WTC11 (cell line): ENCODE measurements around the gene UBR2. TPM values are rescaled to one million over a fixed set of nuclear protein-coding genes. Genes with fewer than 3 reads are reported as not detected.

Experiments
- ARID4B ChIP-seq: sonication (generic); formaldehyde crosslinking; IDR thresholded peaks from 2 replicates; pipeline ENCODE4 v1.8.0; 2023; ENCODE audit warnings: missing genetic modification reagents, mild to moderate bottlenecking, borderline replicate concordance
- ELF4 ChIP-seq: sonication (generic); formaldehyde crosslinking; IDR thresholded peaks from 2 replicates; pipeline ENCODE4 v1.8.1; 2022; ENCODE audit warnings: low read depth, mild to moderate bottlenecking, moderate library complexity, missing genetic modification reagents
- ERG ChIP-seq: fragments of 250-450 bp; sonication (Bioruptor Pico); IDR thresholded peaks from 2 replicates; pipeline ENCODE4 v1.8.0; 2021; ENCODE audit warnings: mild to moderate bottlenecking
- FOXK1 ChIP-seq: sonication (generic); formaldehyde crosslinking; IDR thresholded peaks from 2 replicates; pipeline ENCODE4 v1.8.0; 2022; ENCODE audit warnings: mild to moderate bottlenecking, moderate library complexity, missing genetic modification reagents
- GRHL2 ChIP-seq: fragments of 250-450 bp; sonication (Bioruptor Pico); IDR thresholded peaks from 2 replicates; pipeline ENCODE4 v1.8.0; 2022; ENCODE audit warnings: mild to moderate bottlenecking, moderate library complexity; ENCODE audit not compliant: insufficient replicate concordance, severe bottlenecking
- GTF2I ChIP-seq: fragments of 250-450 bp; sonication (Bioruptor Pico); conservative IDR thresholded peaks from 2 replicates; pipeline ENCODE4 v1.4.0; 2021; ENCODE audit warnings: mild to moderate bottlenecking
- HMGA2 ChIP-seq: fragments of 250-450 bp; sonication (Bioruptor Pico); IDR thresholded peaks from 2 replicates; pipeline ENCODE4 v1.4.0; 2021; ENCODE audit warnings: mild to moderate bottlenecking, moderate library complexity
- HMGXB4 ChIP-seq: sonication (generic); formaldehyde crosslinking; IDR thresholded peaks from 2 replicates; pipeline ENCODE4 v1.8.1; 2023; ENCODE audit warnings: mild to moderate bottlenecking, moderate library complexity, missing genetic modification reagents
- NR3C1 ChIP-seq: sonication (generic); formaldehyde crosslinking; conservative IDR thresholded peaks from 2 replicates; pipeline ENCODE4 v1.8.1; 2023; ENCODE audit warnings: low read depth, mild to moderate bottlenecking, missing genetic modification reagents
- SMAD3 ChIP-seq: sonication (generic); formaldehyde crosslinking; IDR thresholded peaks from 2 replicates; pipeline ENCODE4 v1.8.0; 2022; ENCODE audit warnings: missing genetic modification reagents, mild to moderate bottlenecking, borderline replicate concordance
- SOX15 ChIP-seq: fragments of 250-450 bp; sonication (Bioruptor Pico); IDR thresholded peaks from 2 replicates; pipeline ENCODE4 v1.9.0; 2021; ENCODE audit warnings: mild to moderate bottlenecking
- SP1 ChIP-seq: sonication (generic); formaldehyde crosslinking; conservative IDR thresholded peaks from 2 replicates; pipeline ENCODE4 v1.8.1; 2022; ENCODE audit warnings: missing genetic modification reagents
- TEAD4 ChIP-seq: sonication (generic); formaldehyde crosslinking; IDR thresholded peaks from 2 replicates; pipeline ENCODE4 v1.8.0; 2022; ENCODE audit warnings: mild to moderate bottlenecking, missing genetic modification reagents
- ZNF121 ChIP-seq: sonication (generic); formaldehyde crosslinking; IDR thresholded peaks from 2 replicates; pipeline ENCODE4 v1.8.0; 2023; ENCODE audit warnings: missing genetic modification reagents
- ZNF138 ChIP-seq: sonication (generic); formaldehyde crosslinking; conservative IDR thresholded peaks from 2 replicates; pipeline ENCODE4 v1.8.1; 2022; ENCODE audit warnings: mild to moderate bottlenecking, moderate library complexity, missing genetic modification reagents
- ZNF219 ChIP-seq: sonication (generic); formaldehyde crosslinking; IDR thresholded peaks from 2 replicates; pipeline ENCODE4 v1.8.0; 2023; ENCODE audit warnings: missing genetic modification reagents, mild to moderate bottlenecking, borderline replicate concordance
- ZNF281 ChIP-seq: sonication (generic); formaldehyde crosslinking; IDR thresholded peaks from 2 replicates; pipeline ENCODE4 v1.8.0; 2023; ENCODE audit warnings: mild to moderate bottlenecking, missing genetic modification reagents
- ZNF532 ChIP-seq: fragments of 250-450 bp; sonication (Bioruptor Pico); IDR thresholded peaks from 2 replicates; pipeline ENCODE4 v1.9.0; 2021; ENCODE audit warnings: mild to moderate bottlenecking, borderline replicate concordance
- ZNF671 ChIP-seq: fragments of 250-450 bp; sonication (Bioruptor Pico); IDR thresholded peaks from 2 replicates; pipeline ENCODE4 v1.8.0; 2021; ENCODE audit warnings: mild to moderate bottlenecking
- total RNA-seq: library from RNA; stranded (reverse); gene quantifications from 3 replicates; pipeline ENCODE4 v1.2.3, GENCODE V29; 2021
- TF ChIP-seq, protein P1 (sequence below): sonication (generic); formaldehyde crosslinking; IDR thresholded peaks from 2 replicates; pipeline ENCODE4 v1.8.0; 2022; ENCODE audit warnings: mild to moderate bottlenecking, missing genetic modification reagents
- TF ChIP-seq, protein P2 (sequence below): fragments of 250-450 bp; sonication (Bioruptor Pico); IDR thresholded peaks from 2 replicates; pipeline ENCODE4 v2.1.2; 2022; ENCODE audit warnings: mild to moderate bottlenecking, moderate library complexity

Gene UBR2
- total RNA-seq, 1 experiment from 2014 or later: 18.8 TPM

- TF ChIP-seq, protein P1, sequence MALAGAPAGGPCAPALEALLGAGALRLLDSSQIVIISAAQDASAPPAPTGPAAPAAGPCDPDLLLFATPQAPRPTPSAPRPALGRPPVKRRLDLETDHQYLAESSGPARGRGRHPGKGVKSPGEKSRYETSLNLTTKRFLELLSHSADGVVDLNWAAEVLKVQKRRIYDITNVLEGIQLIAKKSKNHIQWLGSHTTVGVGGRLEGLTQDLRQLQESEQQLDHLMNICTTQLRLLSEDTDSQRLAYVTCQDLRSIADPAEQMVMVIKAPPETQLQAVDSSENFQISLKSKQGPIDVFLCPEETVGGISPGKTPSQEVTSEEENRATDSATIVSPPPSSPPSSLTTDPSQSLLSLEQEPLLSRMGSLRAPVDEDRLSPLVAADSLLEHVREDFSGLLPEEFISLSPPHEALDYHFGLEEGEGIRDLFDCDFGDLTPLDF (CRISPR knock-in tag): no peak
- TF ChIP-seq HMGXB4 (CRISPR knock-in tag) (peak; percentile 81), GRHL2 (no peak), SMAD3 (CRISPR knock-in tag) (no peak), FOXK1 (CRISPR knock-in tag) (peak; percentile 77), ZNF532 (no peak), HMGA2 (no peak), GTF2I (no peak), ZNF281 (CRISPR knock-in tag) (0 out of 2 replicates have a peak, but pooled peaks have one; percentile 52), NR3C1 (CRISPR knock-in tag) (no peak), ZNF121 (CRISPR knock-in tag) (no peak), ARID4B (CRISPR knock-in tag) (peak; percentile 61; the same call in 1 of the 2 replicates), TEAD4 (CRISPR knock-in tag) (0 out of 2 replicates have a peak, but pooled peaks have one; percentile 15), ZNF138 (CRISPR knock-in tag) (no peak), SOX15 (no peak), ZNF671 (CRISPR knock-in tag) (no peak), SP1 (CRISPR knock-in tag) (peak; percentile 84), ERG (no peak), ZNF219 (CRISPR knock-in tag) (no peak), ELF4 (CRISPR knock-in tag) (no peak)
- TF ChIP-seq, protein P2, sequence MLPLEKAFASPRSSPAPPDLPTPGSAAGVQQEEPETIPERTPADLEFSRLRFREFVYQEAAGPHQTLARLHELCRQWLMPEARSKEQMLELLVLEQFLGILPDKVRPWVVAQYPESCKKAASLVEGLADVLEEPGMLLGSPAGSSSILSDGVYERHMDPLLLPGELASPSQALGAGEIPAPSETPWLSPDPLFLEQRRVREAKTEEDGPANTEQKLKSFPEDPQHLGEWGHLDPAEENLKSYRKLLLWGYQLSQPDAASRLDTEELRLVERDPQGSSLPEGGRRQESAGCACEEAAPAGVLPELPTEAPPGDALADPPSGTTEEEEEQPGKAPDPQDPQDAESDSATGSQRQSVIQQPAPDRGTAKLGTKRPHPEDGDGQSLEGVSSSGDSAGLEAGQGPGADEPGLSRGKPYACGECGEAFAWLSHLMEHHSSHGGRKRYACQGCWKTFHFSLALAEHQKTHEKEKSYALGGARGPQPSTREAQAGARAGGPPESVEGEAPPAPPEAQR (CRISPR knock-in tag): no peak
These were observed at the start of gene UBR2 (continued) for GRCh38 chr6:42563697-42564505.
